ENCODE measurements around the gene ZC3H8.

GRCh38 chr2:112162341-112162740, 92.5 kb downstream of the ZC3H8 start:
- TF ChIP-seq CTCF (IDR thresholded peaks at IDR 0.05) = no peak
- no peak for TF ChIP-seq POLR2A (IDR thresholded peaks at IDR 0.05)
- TF ChIP-seq EP300 (IDR thresholded peaks at IDR 0.05) = no peak

All from stomach (tissue), 4 donors.